GM12801 (cell line): ENCODE data around the gene UST.

Experiments used
- TF ChIP-seq, protein P1 (sequence below): IDR thresholded peaks from one replicate; pipeline ENCODE4 v1.5.1; 2011; ENCODE audit warnings: control low read depth; ENCODE audit not compliant: insufficient read length; ENCODE audit errors: extremely low read depth

UST gene

DNA sequence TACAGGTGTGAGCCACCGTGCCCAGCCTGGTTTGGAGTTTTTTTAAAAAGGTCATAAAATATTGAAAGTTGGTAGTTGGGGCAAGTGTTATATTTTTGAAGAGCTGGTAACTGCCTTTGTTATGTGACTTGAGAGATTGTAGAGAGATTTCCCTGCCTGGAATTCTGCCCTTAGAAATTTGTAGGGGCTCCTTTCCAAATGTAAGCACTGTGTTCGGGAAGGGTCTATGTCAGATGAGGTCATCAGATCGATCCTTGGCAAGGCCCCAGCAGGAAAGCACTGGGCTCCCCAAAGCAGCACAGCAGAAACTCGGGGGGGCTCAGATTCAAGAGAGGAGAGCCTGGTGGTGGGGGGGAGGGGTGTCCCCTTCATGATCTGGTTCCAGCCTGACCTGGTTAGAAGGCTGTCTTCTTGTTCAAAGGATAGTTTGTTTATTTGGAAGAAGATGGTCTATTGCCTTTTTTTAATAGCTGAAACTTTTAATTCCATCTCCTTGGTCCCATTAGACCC, 220.2 kb downstream of the UST start:
- TF ChIP-seq, protein P1, sequence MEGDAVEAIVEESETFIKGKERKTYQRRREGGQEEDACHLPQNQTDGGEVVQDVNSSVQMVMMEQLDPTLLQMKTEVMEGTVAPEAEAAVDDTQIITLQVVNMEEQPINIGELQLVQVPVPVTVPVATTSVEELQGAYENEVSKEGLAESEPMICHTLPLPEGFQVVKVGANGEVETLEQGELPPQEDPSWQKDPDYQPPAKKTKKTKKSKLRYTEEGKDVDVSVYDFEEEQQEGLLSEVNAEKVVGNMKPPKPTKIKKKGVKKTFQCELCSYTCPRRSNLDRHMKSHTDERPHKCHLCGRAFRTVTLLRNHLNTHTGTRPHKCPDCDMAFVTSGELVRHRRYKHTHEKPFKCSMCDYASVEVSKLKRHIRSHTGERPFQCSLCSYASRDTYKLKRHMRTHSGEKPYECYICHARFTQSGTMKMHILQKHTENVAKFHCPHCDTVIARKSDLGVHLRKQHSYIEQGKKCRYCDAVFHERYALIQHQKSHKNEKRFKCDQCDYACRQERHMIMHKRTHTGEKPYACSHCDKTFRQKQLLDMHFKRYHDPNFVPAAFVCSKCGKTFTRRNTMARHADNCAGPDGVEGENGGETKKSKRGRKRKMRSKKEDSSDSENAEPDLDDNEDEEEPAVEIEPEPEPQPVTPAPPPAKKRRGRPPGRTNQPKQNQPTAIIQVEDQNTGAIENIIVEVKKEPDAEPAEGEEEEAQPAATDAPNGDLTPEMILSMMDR: no peak

DNA sequence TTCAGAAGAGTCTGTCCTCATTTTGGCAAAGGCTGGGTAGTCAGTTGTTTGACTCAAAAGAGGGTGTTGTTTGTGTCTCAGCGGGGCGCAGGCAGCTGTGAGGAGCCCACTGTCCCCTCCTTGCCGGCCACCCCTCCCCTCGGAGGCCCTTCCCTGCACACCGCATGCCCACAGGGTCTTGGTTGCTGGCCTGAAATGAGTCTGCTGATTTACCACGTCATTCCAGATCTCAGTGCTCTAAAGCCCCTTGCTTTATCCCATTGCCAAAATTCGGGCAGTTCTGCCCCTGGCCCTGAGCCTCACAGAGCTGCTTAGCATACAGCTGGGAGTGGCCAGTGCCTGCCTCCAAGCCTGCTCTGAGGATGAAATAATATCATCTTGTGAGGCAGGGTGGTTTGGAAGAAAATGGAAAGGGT, 220.7 kb downstream of the UST start:
- TF ChIP-seq, protein P1: no peak

GRCh38 chr6:148968771-148969602, 222.2 kb downstream of the UST start:
- TF ChIP-seq, protein P1: no peak

DNA sequence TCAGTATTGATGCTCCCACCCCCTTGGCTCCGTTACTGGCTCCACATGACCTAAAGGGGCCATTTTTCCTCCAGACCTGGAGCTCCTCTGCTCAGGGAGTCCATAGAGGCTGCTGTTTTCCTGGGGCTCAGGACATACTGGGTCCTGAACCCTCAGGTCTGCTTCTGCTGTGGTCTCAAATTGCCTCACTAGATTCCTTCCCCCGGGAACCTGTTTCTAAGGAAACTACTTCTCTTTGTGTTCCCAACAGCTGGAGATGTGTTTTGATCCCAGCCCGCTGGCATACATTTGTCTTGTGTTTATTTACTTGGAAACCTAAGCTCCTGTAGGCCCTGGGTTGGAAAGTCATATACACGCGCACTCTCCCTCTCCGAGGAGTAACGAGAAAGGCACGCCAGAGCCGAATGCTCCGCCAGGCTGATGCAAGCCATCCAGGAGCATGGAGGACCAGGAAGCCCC, 222.8 kb downstream of the UST start:
- TF ChIP-seq, protein P1: no peak

GRCh38 chr6:148971031-148971927, 224.4 kb downstream of the UST start:
- TF ChIP-seq, protein P1: no peak

- TF ChIP-seq, protein P1: no peak
Measured at GRCh38 chr6:148972481-148972880, 225.7 kb downstream of the UST start.
